Adipocyte (in vitro differentiated cells): ENCODE results near the gene KCNH5.

ENCODE experiments used
- DNase-seq: peaks from one replicate; pipeline ENCODE4 v3.0.0-alpha.2; 2015; ENCODE audit warnings: low read depth
- H3K27me3 ChIP-seq: replicated peaks from 2 replicates; pipeline ENCODE4 v1.7.0; 2013; ENCODE audit warnings: mild to moderate bottlenecking, low read length, moderate library complexity; ENCODE audit not compliant: control insufficient read depth, insufficient read depth
- H3K36me3 ChIP-seq: 2 replicates; pipeline ENCODE4 v1.7.0; 2013; ENCODE audit warnings: low read length, mild to moderate bottlenecking, moderate library complexity; ENCODE audit not compliant: control insufficient read depth, insufficient read depth, severe bottlenecking
- H3K4me1 ChIP-seq: 2 replicates; pipeline ENCODE4 v1.7.0; 2013; ENCODE audit warnings: mild to moderate bottlenecking, low read length, moderate library complexity; ENCODE audit not compliant: control insufficient read depth, insufficient read depth
- H3K4me3 ChIP-seq: 2 replicates; pipeline ENCODE4 v1.7.0; 2013; ENCODE audit warnings: mild to moderate bottlenecking, low read length, moderate library complexity
- H3K9ac ChIP-seq: 2 replicates; pipeline ENCODE4 v1.7.0; 2013; ENCODE audit warnings: mild to moderate bottlenecking, low read length, moderate library complexity
- H3K9me3 ChIP-seq: 2 replicates; pipeline ENCODE4 v1.7.0; 2013; ENCODE audit warnings: mild to moderate bottlenecking, low read length, moderate library complexity; ENCODE audit not compliant: control insufficient read depth

Gene KCNH5

GRCh38 chr14:62673014-62673755 is 372.1 kb downstream of the KCNH5 start:
- H3K36me3 ChIP-seq, result no peaks in the 10 kb centered on the region
- no peaks in the 10 kb centered on the region for H3K4me1 ChIP-seq
- H3K9ac ChIP-seq, result no peak overlapping the region
- H3K9me3 ChIP-seq, result no peaks in the 10 kb centered on the region
- H3K27me3 ChIP-seq, result no peaks in the 10 kb centered on the region
- DNase-seq, result no peak
- H3K4me3 ChIP-seq, result no peak overlapping the region

- Histone ChIP-seq H3K36me3 (no peaks in the 10 kb centered on the region), H3K4me3 (no peak overlapping the region), H3K9me3 (no peaks in the 10 kb centered on the region), H3K4me1 (no peaks in the 10 kb centered on the region), H3K27me3 (no peaks in the 10 kb centered on the region), H3K9ac (no peak overlapping the region)
- peak; percentile 20 for DNase-seq
Observed at GRCh38 chr14:62670526-62670925, 374.7 kb downstream of the KCNH5 start.

- no peak overlapping the region for H3K4me3 ChIP-seq
- DNase-seq, result peak; percentile 13
- no peaks in the 10 kb centered on the region for H3K9me3 ChIP-seq
- H3K4me1 ChIP-seq, result no peaks in the 10 kb centered on the region
- H3K27me3 ChIP-seq, result no peaks in the 10 kb centered on the region
- no peak overlapping the region for H3K9ac ChIP-seq
- H3K36me3 ChIP-seq, result no peaks in the 10 kb centered on the region
Observed at GRCh38 chr14:62667421-62667914, 377.8 kb downstream of the KCNH5 start.

- H3K9ac ChIP-seq, result no peak overlapping the region
- no peaks in the 10 kb centered on the region for H3K4me1 ChIP-seq
- H3K36me3 ChIP-seq, result no peaks in the 10 kb centered on the region
- H3K9me3 ChIP-seq, result peaks cover 3% of the 10 kb centered on the region
- no peak overlapping the region for H3K4me3 ChIP-seq
- peak; percentile 10 for DNase-seq
- no peaks in the 10 kb centered on the region for H3K27me3 ChIP-seq
Observed at GRCh38 chr14:62665286-62665685, 380.0 kb downstream of the KCNH5 start.

GRCh38 chr14:62663456-62663821 is 381.8 kb downstream of the KCNH5 start:
- DNase-seq, result no peak
- Histone ChIP-seq H3K4me3 (no peak overlapping the region), H3K27me3 (no peaks in the 10 kb centered on the region), H3K9me3 (peaks cover 3% of the 10 kb centered on the region), H3K36me3 (no peaks in the 10 kb centered on the region), H3K9ac (no peak overlapping the region), H3K4me1 (no peaks in the 10 kb centered on the region)

- no peaks in the 10 kb centered on the region for H3K27me3 ChIP-seq
- no peaks in the 10 kb centered on the region for H3K36me3 ChIP-seq
- peak; percentile 15 for DNase-seq
- peaks cover 3% of the 10 kb centered on the region for H3K9me3 ChIP-seq
- no peak overlapping the region for H3K4me3 ChIP-seq
- no peak overlapping the region for H3K9ac ChIP-seq
- H3K4me1 ChIP-seq, result no peaks in the 10 kb centered on the region
Observed at GRCh38 chr14:62662811-62663455, 382.3 kb downstream of the KCNH5 start.

GRCh38 chr14:62661818-62662217 is 383.4 kb downstream of the KCNH5 start:
- Histone ChIP-seq H3K9ac (no peak overlapping the region), H3K4me1 (no peaks in the 10 kb centered on the region), H3K4me3 (no peak overlapping the region), H3K27me3 (no peaks in the 10 kb centered on the region), H3K36me3 (no peaks in the 10 kb centered on the region), H3K9me3 (peaks cover 3% of the 10 kb centered on the region)
- no peak for DNase-seq

GRCh38 chr14:62658631-62659030 is 386.6 kb downstream of the KCNH5 start:
- Histone ChIP-seq H3K4me3 (no peak overlapping the region), H3K4me1 (no peaks in the 10 kb centered on the region), H3K9ac (no peak overlapping the region), H3K9me3 (peaks cover 3% of the 10 kb centered on the region), H3K27me3 (no peaks in the 10 kb centered on the region), H3K36me3 (no peaks in the 10 kb centered on the region)
- no peak for DNase-seq

- Histone ChIP-seq H3K4me1 (no peaks in the 10 kb centered on the region), H3K9ac (no peak overlapping the region), H3K27me3 (no peaks in the 10 kb centered on the region), H3K4me3 (no peak overlapping the region), H3K9me3 (peaks cover 3% of the 10 kb centered on the region), H3K36me3 (no peaks in the 10 kb centered on the region)
- DNase-seq, result no peak
Observed at GRCh38 chr14:62657376-62657775, 387.9 kb downstream of the KCNH5 start.

GRCh38 chr14:62655166-62655565 is 390.1 kb downstream of the KCNH5 start:
- H3K9ac ChIP-seq, result no peak overlapping the region
- H3K36me3 ChIP-seq, result no peaks in the 10 kb centered on the region
- no peaks in the 10 kb centered on the region for H3K4me1 ChIP-seq
- no peaks in the 10 kb centered on the region for H3K27me3 ChIP-seq
- DNase-seq, result peak; percentile 88
- no peaks in the 10 kb centered on the region for H3K9me3 ChIP-seq
- no peak overlapping the region for H3K4me3 ChIP-seq

- H3K27me3 ChIP-seq, result no peaks in the 10 kb centered on the region
- no peaks in the 10 kb centered on the region for H3K36me3 ChIP-seq
- no peaks in the 10 kb centered on the region for H3K4me1 ChIP-seq
- H3K9me3 ChIP-seq, result no peaks in the 10 kb centered on the region
- DNase-seq, result peak; percentile 84
- H3K4me3 ChIP-seq, result no peak overlapping the region
- no peak overlapping the region for H3K9ac ChIP-seq
Observed at GRCh38 chr14:62654641-62655040, 390.6 kb downstream of the KCNH5 start.
